SK-N-SH (cell line): ENCODE measurements around the gene PPIB. TPM values are rescaled to one million over a fixed set of nuclear protein-coding genes. Genes with fewer than 3 reads are reported as not detected.

ENCODE experiments used
- CTCF ChIA-PET: fragments of 300-600, 350-600 bp; formaldehyde crosslinking; extraction: SDS; loops from one replicate; lab custom pipeline; 2021; lab: Yijun Ruan, JAX
- POLR2A ChIA-PET: fragments of 350-600 bp; sonication (Branson Sonifier 250); formaldehyde crosslinking; extraction: SDS; loops from one replicate; lab custom pipeline; 2020; ENCODE audit warnings: antibody characterized with exemption, inconsistent platforms; lab: Yijun Ruan, JAX
- DNase-seq: peaks from one replicate; pipeline ENCODE4 v3.0.0; 2012
- H2AFZ ChIP-seq: fragments of 200-600 bp; sonication (generic); 2 replicates; pipeline ENCODE4 v1.8.1; 2016; ENCODE audit warnings: antibody characterized with exemption, mild to moderate bottlenecking, low read depth
- H3F3A ChIP-seq: fragments of 200-600 bp; sonication (generic); replicated peaks from 2 replicates; pipeline ENCODE3; 2016; ENCODE audit warnings: antibody characterized with exemption, mild to moderate bottlenecking; ENCODE audit not compliant: insufficient read depth
- H3K27ac ChIP-seq, 2 experiments: fragments of 200-500 bp in 1 of 2; fragments of 200-600 bp in 1 of 2; sonication (Bioruptor generic) in 1 of 2; sonication (generic), shearing (Covaris generic) in 1 of 2; 2 replicates each; pipeline versions ENCODE4 v1.5.1 to v1.6.1; 2014 to 2016; ENCODE audit warnings: low read depth in 2 of 2, inconsistent platforms in 1 of 2, low read length in 1 of 2, mild to moderate bottlenecking in 1 of 2, mixed read lengths in 1 of 2
- H3K27me3 ChIP-seq: fragments of 200-600 bp; sonication (generic), shearing (Covaris generic); 2 replicates; pipeline ENCODE4 v1.6.1; 2016; ENCODE audit warnings: mixed run types; ENCODE audit not compliant: insufficient read depth
- H3K36me3 ChIP-seq, 2 experiments: fragments of 200-500 bp in 1 of 2; fragments of 200-600 bp in 1 of 2; sonication (Bioruptor generic) in 1 of 2; sonication (generic) in 1 of 2; replicated peaks in 1 of 2; 2 replicates each; pipeline versions ENCODE3 to v1.5.1; 2014 to 2016; ENCODE audit warnings: low read length in 1 of 2, mild to moderate bottlenecking in 1 of 2; ENCODE audit not compliant: insufficient read depth in 2 of 2, control insufficient read depth in 1 of 2
- H3K4me1 ChIP-seq, 2 experiments: fragments of 200-500 bp in 1 of 2; fragments of 200-600 bp in 1 of 2; sonication (Bioruptor generic) in 1 of 2; sonication (generic), shearing (Covaris generic) in 1 of 2; 2 replicates each; pipeline versions ENCODE4 v1.5.1 to v1.6.1; 2014 to 2016; ENCODE audit warnings: low read depth in 1 of 2, low read length in 1 of 2, mixed run types in 1 of 2; ENCODE audit not compliant: insufficient read depth in 2 of 2, control insufficient read depth in 1 of 2
- H3K4me2 ChIP-seq: fragments of 200-600 bp; sonication (generic), shearing (Covaris generic); 2 replicates; pipeline ENCODE4 v1.6.1; 2017; ENCODE audit warnings: mixed run types
- H3K4me3 ChIP-seq, 2 experiments: fragments of 200-500 bp in 1 of 2; fragments of 200-600 bp in 1 of 2; sonication (Bioruptor generic) in 1 of 2; sonication (generic), shearing (Covaris generic) in 1 of 2; 2 replicates each; pipeline versions ENCODE4 v1.5.1 to v1.8.1; 2014 to 2016; ENCODE audit warnings: low read depth in 2 of 2, inconsistent platforms in 1 of 2, low read length in 1 of 2, mild to moderate bottlenecking in 1 of 2, mixed read lengths in 1 of 2, moderate library complexity in 1 of 2
- H3K79me2 ChIP-seq: fragments of 200-600 bp; sonication (generic); 2 replicates; pipeline ENCODE4 v1.8.1; 2017; ENCODE audit warnings: mild to moderate bottlenecking; ENCODE audit not compliant: insufficient read depth
- H3K9ac ChIP-seq: fragments of 200-600 bp; sonication (generic); 2 replicates; pipeline ENCODE4 v1.6.1; 2017; ENCODE audit warnings: mixed run types
- H3K9me2 ChIP-seq: fragments of 200-600 bp; sonication (generic); 2 replicates; pipeline ENCODE4 v1.6.1; 2017; ENCODE audit warnings: mixed run types
- H3K9me3 ChIP-seq: fragments of 200-600 bp; sonication (generic); 2 replicates; pipeline ENCODE4 v1.6.1; 2017; ENCODE audit warnings: mixed run types, mild to moderate bottlenecking, moderate library complexity
- H4K20me1 ChIP-seq: fragments of 200-600 bp; sonication (generic); 2 replicates; pipeline ENCODE4 v1.6.1; 2017; ENCODE audit warnings: mild to moderate bottlenecking, mixed run types; ENCODE audit not compliant: insufficient read depth
- EP300 ChIP-seq, 2 experiments: IDR thresholded peaks; 2 replicates each; pipeline versions ENCODE4 v1.4.0 to v1.6.1; 2012; ENCODE audit warnings: borderline replicate concordance in 1 of 2, low read depth in 1 of 2, low read length in 1 of 2
- EZH2phosphoT487 ChIP-seq: fragments of 200-600 bp; sonication (generic); IDR thresholded peaks from 2 replicates; pipeline ENCODE4 v1.6.1; 2017; ENCODE audit warnings: low read depth, mixed run types, mild to moderate bottlenecking, antibody characterized with exemption, moderate library complexity, borderline replicate concordance
- FOSL2 ChIP-seq: IDR thresholded peaks from 2 replicates; pipeline ENCODE4 v1.4.0; 2012; ENCODE audit warnings: low read depth, mild to moderate bottlenecking, moderate library complexity, borderline replicate concordance
- FOXJ3 ChIP-seq: sonication (generic); formaldehyde crosslinking; IDR thresholded peaks from 2 replicates; pipeline ENCODE4 v1.5.1; 2020; ENCODE audit warnings: mild to moderate bottlenecking, missing genetic modification reagents
- GABPA ChIP-seq: IDR thresholded peaks from 2 replicates; pipeline ENCODE4 v1.4.0; 2012; ENCODE audit warnings: low read depth, mild to moderate bottlenecking
- GATA2 ChIP-seq: sonication (generic); formaldehyde crosslinking; IDR thresholded peaks from 2 replicates; pipeline ENCODE4 v1.5.0; 2020; ENCODE audit warnings: mild to moderate bottlenecking, missing genetic modification reagents
- JUND ChIP-seq: IDR thresholded peaks from 2 replicates; pipeline ENCODE4 v1.4.0; 2012
- NFIC ChIP-seq: IDR thresholded peaks from 2 replicates; pipeline ENCODE4 v1.4.0; 2012; ENCODE audit warnings: borderline replicate concordance
- NRF1 ChIP-seq: IDR thresholded peaks from 2 replicates; pipeline ENCODE4 v1.6.1; 2012; ENCODE audit warnings: low read depth, mild to moderate bottlenecking, low read length
- POLR2AphosphoS5 ChIP-seq: IDR thresholded peaks from 2 replicates; pipeline ENCODE4 v1.6.1; 2012; ENCODE audit warnings: low read depth, low read length
- RAD21 ChIP-seq: IDR thresholded peaks from 2 replicates; pipeline ENCODE4 v1.6.1; 2012; ENCODE audit warnings: mild to moderate bottlenecking, low read length
- RCOR1 ChIP-seq: fragments of 150-350 bp; IDR thresholded peaks from 2 replicates; pipeline ENCODE4 v1.6.1; 2017; ENCODE audit warnings: antibody characterized with exemption, low read length
- RFX5 ChIP-seq: IDR thresholded peaks from 2 replicates; pipeline ENCODE4 v1.6.1; 2012; ENCODE audit warnings: mild to moderate bottlenecking, improper control_type of control experiment, low read length
- SIN3A ChIP-seq: IDR thresholded peaks from 2 replicates; pipeline ENCODE4 v1.6.1; 2012; ENCODE audit warnings: low read depth, mild to moderate bottlenecking, low read length, moderate library complexity, borderline replicate concordance
- TAF1 ChIP-seq: IDR thresholded peaks from 2 replicates; pipeline ENCODE4 v1.6.1; 2012; ENCODE audit warnings: low read depth, mild to moderate bottlenecking, low read length, moderate library complexity, borderline replicate concordance
- TEAD4 ChIP-seq: IDR thresholded peaks from 2 replicates; pipeline ENCODE4 v1.4.0; 2012; ENCODE audit warnings: mild to moderate bottlenecking, borderline replicate concordance; ENCODE audit not compliant: insufficient read depth
- USF1 ChIP-seq: IDR thresholded peaks from 2 replicates; pipeline ENCODE4 v1.4.0; 2012; ENCODE audit warnings: low read depth, borderline replicate concordance
- YY1 ChIP-seq: IDR thresholded peaks from 2 replicates; pipeline ENCODE4 v1.4.0; 2012; ENCODE audit warnings: low read depth, mild to moderate bottlenecking
- ZBTB33 ChIP-seq: IDR thresholded peaks from 2 replicates; pipeline ENCODE4 v1.4.0; 2012; ENCODE audit warnings: low read depth, borderline replicate concordance
- WGBS: methylation state at CpG from one replicate; pipeline ENCODE4 v1.1.6; 2017; ENCODE audit warnings: low lambda C conversion rate; 5-methylcytosine and 5-hydroxymethylcytosine counted together
- polyA plus RNA-seq, 3 experiments: library from polyadenylated mRNA; depleted of rRNA; stranded (reverse); fragments of >200 nt; gene quantifications; 2 replicates each; pipeline ENCODE4 v1.2.3, GENCODE V29; 2012

The PPIB gene
- polyA plus RNA-seq, 1 of the 3 experiments (the other 2 are of a cell fraction), result 1,379 TPM

- TF ChIP-seq ZBTB33, result no peak
- no peak for TF ChIP-seq SIN3A
- TF ChIP-seq GATA2 (CRISPR knock-in tag), result peak; percentile 99
- no peak for TF ChIP-seq TAF1
- TF ChIP-seq GABPA, result no peak
- no peak for TF ChIP-seq FOSL2
- TF ChIP-seq RFX5, result no peak
- TF ChIP-seq YY1, result no peak
- TF ChIP-seq USF1, result no peak
- TF ChIP-seq NRF1, result no peak
- TF ChIP-seq JUND, result no peak
- peak; percentile 93 for TF ChIP-seq FOXJ3 (CRISPR knock-in tag)
- TF ChIP-seq, all 33 proteins: peak for 8
Observed at GRCh38 chr15:64146885-64147681, 15.7 kb downstream of the PPIB start (continued).

- Histone ChIP-seq H3K9me3 (no peaks in the 10 kb centered on the region), H3K4me2 (no peak overlapping the region), H3K27me3 (no peaks in the 10 kb centered on the region), H3K9me2 (no peaks in the 10 kb centered on the region), H3K36me3 (peaks cover 0 to 27% of the 10 kb centered on the region in 2 experiments), H3K4me3 (no peak overlapping the region; a peak in 1 of 4 replicates), H3K79me2 (no peaks in the 10 kb centered on the region), H2AFZ (no peak overlapping the region), H3K4me1 (peaks cover 0 to 33% of the 10 kb centered on the region in 2 experiments; a peak in 2 of 4 replicates), H3F3A (peaks cover 11% of the 10 kb centered on the region), H3K9ac (no peak overlapping the region), H4K20me1 (no peaks in the 10 kb centered on the region), H3K27ac (peak overlapping the region in 1 of 2 experiments; percentile 89; a peak in 2 of 4 replicates)
- 68% methylated on average over 3 of the region's 3 CpGs for WGBS
- POLR2A ChIA-PET, result interaction anchor here (1.3 to 1.8 kb wide), 5 partner anchors 14 to 53 kb away, joined by 3 to 9 read pairs (median 5); partner anchors contain the start of genes CIAO2A, PPIB and SNX1
- TF ChIP-seq TEAD4 (no peak), JUND (no peak), EZH2phosphoT487 (no peak), USF1 (no peak), RCOR1 (no peak), ZBTB33 (no peak), POLR2AphosphoS5 (no peak), EP300 (IDR thresholded peaks at IDR 0.05; ENCODE audit: borderline replicate concordance in 1 of 2, low read depth in 1 of 2, low read length in 1 of 2) (no peak), RAD21 (no peak), RFX5 (no peak), NFIC (no peak)
- CTCF ChIA-PET, result interaction anchor here (1.1 to 1.8 kb wide), 5 partner anchors 9 to 79 kb away, joined by 3 to 6 read pairs (median 4); partner anchors contain the start of gene SNX1
- no peak for DNase-seq
Observed at GRCh38 chr15:64146520-64146884, 16.3 kb downstream of the PPIB start.
